ENCODE measurements around the gene MYO18B.

Gene MYO18B

DNA sequence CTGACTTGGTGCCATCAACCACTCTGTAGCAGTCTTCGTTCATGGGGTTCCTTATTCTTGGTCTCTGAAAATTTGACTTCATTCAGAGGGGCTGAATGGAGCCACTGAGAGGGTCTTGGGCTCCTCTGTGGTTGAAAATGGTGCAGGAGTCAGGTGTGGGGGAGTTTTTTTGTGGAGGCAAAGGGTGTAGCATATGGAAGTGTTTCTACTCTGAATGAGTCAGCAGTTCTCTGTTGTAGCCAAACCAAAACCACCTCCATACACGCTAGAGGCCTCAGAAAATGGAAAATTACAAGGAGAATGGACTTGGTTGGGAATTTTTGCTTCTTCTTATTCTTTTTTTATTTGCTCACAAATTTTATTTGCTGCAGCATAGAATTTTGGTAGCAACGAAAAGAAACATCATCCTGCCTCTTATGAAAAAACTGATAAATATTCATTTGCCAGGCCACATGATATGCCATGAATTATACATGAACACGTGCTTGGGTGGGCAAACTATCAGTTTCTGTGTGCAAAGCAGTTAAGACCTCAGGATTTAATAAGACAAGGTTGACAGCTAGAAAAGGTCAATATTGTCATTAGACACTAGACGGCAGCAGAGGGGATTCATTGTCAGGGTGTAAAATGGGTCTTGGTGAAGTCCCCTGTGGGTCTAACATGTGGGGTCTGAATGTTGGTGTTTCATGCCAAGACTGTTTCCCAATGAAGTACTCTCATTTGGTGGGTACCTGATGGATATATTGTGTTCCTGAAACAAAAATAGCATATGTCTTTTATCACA is 111.7 kb downstream of the MYO18B start:
- no peak for DNase-seq

DNA sequence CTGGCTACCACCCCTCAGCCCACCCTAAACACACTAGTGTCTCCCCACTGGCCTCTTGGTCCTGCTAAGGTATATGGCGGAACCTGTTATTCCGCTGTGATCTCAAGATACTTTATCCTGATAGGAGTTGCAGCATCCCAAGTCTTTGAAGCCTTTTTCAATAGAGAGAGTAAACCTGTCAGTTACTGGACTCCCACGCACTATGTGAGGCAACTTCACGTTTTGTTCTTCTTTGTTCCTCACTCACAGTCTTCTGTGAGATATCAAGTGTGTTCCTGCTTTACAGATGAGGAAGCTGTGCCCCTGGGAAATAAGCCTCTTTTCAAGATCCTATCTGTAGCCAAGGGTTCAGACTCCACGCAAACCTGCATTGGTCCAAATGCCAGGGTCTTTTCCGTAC is 127.8 kb downstream of the MYO18B start:
- peak in 3 of 4 experiments; percentile 12 to 16 (median 14) for DNase-seq

DNA sequence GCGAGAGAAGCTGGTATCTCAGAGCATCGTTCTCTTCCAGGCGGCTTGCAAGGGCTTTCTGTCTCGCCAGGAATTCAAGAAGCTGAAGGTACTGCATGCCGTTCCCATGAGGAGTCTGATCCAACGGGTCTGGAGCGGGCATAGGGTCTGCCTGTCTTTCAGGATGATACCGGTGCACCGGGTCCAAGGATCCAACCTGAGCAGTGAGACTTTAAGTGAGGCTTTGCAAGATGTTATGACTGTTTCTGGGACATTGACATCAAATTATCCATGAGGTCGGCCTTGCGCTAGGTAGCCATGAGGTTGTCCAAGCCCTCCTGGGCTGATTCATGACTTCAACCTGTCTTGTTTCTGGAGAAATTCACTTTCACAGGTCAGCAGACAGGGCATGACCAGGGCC is 132.3 kb downstream of the MYO18B start:
- DNase-seq, result no peak

DNA sequence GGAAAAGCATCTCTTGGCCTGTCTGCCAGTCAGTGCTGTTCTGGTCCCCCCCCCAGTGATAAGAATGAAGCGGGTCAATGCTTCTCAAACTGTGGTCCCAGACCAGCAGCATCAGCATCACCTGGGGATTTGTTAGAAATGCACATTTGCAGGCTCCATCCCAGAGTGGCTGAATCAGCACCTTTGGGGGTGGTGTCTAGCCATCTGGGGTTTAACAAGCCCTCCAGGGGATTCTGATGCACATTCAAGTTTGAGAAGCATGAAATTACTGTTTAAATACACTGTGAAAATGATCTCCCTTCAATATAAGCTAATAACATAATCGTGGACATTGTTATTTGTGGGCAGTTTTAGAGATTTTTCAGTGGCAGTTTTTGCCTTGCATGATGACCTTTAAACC is 133.5 kb downstream of the MYO18B start:
- DNase-seq, result no peak

DNA sequence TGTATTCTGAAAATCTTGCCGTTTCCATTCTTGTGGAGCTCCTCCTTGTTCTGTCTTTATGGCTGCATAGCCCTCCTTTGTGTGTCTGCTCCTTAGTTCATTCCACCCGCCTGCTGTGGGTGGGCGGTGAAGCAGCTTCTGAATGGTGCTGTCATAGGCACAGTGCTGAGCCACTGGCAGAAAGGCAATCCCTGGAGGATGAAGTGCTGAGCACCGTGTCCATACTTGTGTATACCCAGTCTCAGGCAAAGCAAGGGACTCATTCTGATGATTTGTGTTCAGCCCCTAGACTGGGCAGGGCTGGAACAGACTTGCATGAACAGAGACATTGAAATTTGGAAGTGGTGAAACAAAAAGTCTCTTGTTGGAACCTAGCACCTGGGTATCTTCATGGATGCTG is 134.9 kb downstream of the MYO18B start:
- DNase-seq, result no peak

DNA sequence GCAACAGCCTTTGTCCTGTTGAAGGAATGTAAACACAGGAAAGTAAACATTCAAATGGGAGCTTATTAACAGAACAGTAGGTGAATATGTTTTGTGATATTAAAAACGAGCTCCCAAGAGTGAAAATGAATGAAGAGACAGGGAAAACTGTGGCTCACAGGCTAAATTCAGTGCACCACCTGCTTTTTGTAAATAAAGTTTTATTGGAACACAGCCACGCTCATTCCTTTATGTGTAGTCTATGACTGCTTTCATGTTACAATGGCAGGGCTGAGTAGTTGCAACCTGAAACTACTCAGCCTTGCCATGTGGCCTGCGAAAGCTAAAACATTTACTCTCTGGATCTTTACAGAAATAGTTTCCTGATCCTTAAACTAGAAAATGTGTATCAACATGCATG is 136.9 kb downstream of the MYO18B start:
- no peak for DNase-seq

DNA sequence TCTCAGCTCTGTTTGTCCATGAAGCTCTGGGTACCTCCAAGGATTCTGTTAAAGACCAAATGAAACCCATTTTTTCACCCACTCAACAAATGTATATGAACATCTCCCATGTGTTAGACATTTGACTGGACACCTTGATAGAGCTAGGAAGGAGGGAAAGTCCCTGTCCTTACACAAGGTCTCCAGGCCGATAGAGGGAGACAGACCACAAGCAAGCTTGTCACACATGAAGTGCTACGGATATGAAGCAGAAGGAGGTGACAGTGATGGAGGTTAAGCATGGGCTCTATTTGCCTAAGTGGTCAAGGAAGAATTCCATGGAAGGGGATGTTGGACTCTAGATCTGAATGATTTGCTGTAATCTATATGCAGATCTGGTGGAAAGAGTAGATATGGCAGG is 138.5 kb downstream of the MYO18B start:
- no peak for DNase-seq

DNA sequence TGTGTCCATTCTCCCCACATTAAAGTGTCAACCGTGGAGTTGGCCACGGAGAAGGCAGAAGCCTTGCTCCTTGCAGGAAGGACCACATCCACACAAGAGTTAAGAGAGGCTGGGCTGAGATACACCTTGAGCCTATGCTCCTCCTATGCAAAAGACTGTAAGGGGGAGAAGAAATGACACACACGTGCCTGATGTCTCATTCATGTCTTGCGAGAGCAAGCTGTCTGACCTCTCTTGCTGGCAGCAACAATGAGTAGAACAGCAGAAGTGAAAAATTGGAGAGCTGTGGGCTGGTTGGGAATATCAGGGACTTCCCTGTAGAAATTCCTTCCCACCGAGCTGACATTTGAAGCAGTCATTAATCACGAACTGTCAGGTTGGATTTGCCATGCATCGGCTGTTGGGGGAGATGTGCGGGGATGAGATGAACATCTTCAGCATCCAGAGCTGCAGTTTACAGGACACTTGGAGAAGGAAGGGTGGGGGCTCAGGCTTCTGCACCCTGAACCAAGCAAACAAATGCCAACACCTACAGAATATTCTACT is 139.3 kb downstream of the MYO18B start:
- no peak for DNase-seq

DNA sequence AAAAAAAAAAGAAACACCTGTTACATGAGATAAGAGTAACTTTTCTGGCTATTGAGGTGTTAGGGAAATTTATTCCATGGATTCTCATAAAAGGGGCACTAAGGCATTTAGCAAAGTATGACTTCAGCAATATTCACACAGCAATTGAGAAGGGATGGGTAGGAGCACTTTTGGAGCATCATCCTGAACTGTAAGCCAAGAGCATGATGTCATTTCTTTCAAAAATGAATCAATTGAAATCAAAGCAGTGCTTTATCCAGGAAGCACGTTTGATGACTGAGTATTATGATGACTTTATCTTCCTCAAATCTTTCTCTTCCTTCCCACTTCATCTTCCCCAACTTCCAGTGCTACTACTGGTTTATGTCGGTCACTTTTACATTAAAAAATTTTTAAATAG is 140.4 kb downstream of the MYO18B start:
- no peak for DNase-seq

DNA sequence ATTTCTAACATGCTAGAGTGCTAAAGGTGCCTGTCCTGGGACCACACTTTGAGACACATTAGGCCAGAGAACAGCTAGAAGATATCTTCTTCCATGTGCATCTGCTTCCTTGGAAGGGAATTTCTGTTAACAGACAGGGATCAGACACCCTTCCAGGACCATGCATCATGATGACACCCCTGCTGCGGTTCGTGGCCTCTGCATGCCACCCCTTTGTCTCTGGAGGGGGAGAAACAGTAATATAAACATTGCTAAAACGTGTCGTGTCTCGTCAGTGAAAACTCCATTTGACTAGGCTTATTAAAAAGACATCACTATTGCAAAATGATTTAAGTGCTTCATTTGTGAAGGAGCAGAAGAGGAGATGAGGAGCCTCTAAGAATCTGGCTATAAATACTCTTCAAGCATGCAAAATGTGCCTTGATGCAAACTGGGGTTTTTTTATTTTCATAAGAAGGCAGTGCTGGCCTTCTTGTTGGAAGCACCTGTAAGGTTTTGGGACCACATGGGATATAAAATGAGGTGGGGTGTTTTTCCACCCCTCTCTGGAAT is 141.6 kb downstream of the MYO18B start:
- no peak for DNase-seq

DNA sequence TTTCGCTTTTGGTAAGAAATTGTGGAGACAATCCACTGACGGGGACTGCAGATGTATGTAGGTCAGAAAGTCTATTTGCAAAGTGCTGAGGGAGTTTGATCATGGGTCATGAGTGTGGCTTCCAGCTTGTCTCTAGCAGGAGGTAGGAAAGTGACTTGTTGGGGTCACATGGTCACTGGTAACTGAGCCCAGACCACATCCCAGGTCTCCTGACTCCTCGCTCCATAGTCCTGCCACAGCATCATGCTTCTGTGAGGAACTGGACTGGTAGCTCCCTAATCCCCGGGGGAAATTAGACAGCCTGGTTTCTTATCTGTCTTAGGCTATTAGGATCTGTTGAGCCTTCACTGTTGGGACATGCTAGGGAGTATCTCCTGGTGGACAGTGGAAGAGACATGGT is 142.1 kb downstream of the MYO18B start:
- no peak for DNase-seq

DNA sequence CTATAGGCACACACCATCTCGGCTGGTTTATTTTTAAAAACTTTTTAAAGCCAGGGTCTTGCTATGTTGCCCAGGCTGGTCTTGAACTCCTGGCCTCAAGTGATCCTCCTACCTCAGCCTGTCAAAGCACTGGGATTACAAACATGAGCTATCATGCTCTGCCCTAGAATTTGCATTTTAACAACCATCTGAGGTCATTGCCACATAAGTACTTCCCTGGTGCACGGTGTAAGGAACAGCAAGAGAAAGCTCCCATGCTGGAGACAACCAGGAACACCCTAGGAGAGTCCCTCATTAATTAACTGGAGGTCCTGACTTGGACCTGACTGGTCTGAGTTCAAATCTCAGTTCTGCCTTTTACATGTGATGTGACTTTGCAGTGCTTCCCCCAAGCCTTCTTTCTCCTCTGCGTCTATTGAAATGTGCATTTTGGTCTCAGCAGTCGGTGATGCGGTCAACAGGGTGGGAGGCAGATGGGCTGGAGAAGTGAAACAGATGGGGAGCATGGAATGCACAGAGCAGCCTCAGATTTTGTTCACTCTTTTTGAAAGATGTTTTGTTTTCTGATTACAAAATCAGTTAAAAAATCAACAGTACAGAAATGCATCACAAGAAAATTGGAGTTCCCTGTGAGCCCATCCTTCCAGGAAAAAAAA is 146.5 kb downstream of the MYO18B start:
- no peak for DNase-seq

DNA sequence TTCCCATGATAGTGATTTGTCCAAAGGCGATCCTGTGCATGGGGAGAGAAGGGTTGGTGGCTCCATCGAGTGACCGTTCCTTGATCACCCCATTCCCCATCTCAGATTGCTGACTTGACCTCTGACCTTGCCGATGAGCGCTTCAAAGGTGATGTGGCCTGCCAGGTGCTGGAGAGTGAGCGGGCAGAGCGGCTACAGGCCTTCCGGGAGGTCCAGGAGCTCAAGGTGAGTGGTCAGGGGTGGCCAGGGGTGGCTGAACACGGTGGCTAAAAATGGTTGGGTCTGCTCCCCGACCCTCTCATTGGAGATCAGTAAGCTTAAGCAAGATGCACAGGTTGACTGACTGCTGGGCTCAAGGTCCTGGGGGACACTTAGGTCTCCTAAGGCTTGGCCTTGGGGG is 148.7 kb downstream of the MYO18B start:
- no peak for DNase-seq

DNA sequence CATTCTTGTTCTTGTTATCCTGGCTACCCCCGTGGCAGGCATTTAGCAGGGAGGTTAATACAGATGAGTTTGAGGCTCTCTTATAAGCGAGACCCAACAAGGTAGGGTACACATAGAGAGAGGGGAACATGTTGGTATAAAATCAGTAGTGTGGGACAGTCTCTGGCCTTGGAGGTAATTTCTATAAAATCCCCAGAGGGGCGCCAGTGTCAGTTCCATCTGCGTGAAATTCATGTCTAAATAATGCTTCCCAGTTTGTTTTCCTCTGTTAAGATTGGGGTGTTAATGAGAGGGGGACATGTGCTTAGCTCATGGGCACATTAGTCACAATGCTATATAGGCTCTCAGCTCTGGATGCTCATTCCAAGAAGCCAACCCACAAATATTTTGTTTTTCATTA is 150.7 kb downstream of the MYO18B start:
- DNase-seq, result no peak

DNA sequence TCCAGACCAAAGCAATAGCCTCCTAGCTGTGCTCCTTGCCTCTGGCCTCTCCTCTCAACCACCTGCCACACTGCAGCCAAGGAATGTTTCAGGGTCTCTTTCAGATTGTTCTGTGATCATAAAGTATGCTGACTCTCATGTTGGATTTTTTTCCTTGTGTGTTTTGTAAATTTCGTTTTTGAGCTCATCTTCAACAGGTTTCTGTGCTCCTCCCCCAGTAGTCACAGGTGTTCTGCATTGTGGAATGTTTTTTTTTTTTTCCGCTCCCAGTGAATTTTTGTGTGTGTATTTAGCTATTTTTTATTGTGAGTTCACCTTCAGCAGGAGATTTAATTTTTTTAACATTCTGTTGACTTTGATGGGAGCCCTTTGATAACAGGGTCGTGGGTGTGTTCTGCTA is 153.7 kb downstream of the MYO18B start:
- DNase-seq, result no peak

DNA sequence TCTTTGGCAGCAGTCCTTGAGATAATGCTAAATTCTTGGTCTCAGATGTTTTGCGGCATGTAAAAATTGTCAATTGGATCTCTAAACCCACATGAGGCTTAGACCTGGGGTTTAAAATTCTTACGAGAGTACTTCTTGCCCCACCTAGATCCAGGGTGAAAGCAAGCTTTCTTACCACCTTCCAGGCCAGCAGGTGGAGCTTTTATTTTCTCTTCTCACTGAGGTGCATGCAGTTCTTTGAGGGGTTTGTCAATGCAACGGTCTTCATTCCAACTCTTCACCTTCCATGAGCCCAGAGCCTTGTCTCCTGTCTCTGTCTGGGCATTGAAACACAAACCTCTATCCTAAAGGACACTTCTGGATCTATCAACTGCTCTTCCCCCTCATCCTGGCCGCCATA is 154.1 kb downstream of the MYO18B start:
- DNase-seq, result peak in 1 of 4 experiments; percentile 2

DNA sequence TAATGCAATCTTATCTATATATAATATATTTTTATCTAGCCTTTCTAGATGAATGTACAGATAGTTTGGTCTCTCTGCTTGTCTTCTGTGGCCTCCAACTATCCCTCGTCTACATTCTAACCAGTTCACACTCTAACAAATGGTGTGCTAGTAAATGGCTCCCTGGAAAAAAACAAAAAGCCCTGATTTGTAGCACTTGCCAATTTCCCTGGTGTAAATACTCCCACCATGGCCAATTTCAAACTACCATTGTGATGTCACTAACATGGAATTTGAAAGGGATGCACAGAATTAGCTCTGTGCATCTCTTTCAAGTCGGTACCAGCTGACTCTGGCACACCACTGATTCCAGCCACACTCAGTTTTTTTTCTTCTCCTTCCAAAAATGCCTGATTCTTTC is 154.6 kb downstream of the MYO18B start:
- no peak for DNase-seq

DNA sequence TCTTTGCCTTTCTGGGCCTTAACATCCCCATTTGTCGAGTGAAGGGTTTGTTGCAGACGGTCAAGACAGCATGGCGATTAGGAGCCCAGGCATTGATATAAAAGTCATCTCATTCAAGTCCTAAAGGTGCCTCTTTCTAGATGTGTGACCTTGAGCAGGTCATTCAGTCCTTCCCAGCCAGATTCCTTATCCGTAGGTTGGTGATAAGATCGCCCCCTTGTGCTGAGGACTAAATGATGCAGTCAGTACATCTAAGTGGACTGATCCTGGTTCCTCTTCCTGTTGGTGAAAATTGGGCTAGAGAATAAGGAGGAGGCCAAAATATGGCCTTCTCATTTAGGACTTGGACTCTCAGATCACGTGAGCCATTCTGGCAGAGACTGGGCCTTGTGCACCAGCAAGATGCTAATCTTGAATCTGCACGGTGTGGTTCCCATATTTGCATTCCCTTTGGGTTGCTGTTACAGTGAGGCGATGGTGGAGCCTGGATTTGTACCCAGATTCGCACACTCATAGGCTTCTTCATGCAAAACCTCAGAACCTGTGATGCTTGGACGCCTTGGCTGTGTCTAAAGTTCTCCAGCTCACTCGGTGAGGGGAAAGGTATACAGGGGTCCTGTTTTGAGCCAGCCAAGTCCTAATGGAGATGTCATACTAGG is 156.8 kb downstream of the MYO18B start:
- peak; percentile 6 to 46 (median 18) for DNase-seq

DNA sequence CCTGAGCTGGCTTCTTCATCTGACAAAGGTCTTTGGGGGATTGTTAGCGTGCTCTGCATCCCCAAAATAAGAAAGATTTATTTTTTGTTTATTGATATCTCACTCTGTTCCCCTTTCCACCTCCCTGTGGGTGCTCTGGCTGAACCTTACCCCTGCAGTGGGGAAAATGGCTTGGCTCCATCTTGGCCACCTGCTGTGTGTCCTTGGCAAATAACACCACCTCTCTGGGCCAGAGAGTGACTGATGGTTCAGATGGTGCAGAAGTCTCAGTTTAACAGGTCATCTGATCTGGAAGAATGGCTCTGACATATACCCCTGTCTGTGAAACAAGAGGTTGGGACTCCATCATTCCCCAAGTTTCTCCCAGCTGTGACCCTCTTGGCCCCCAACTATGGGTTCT is 157.6 kb downstream of the MYO18B start:
- DNase-seq, result no peak

DNA sequence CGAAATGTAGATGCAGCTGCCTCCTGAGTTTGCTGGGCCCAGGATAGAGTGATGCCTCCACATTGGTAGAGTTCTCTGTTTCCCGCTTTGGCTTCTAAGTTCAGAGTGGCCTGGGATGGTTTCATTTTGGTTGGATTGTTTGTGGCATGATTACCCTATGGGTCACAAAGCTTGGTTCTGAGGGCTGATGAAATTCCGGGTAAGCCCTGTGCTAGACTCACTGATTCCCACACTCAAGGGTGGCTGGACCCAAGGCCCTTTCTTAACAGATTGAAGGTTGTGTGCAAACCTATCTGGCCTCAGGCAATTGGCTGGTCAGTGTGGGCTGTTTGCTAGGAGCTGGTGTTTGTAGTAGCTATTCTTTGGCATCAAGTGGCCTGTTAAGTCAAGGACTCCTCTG is 158.4 kb downstream of the MYO18B start:
- no peak for DNase-seq

DNA sequence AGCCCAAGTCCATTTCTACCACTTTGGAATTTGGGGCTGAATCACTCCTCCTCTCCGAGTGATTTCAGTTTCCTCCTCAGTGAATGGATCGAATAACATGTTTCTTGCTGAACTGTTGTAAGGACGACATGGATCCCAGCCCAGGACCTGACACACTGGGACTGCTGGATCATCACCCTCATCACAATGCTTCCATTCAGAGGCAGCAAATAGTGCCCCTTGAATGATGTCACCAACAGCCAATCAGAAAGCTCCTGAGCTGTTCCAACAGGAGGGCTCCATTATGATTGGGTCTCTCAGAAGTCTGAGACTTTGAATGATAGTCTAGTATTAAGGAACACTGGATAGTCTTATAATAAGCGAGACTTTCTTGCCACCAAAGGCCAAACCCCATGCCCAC is 158.9 kb downstream of the MYO18B start:
- no peak for DNase-seq

DNA sequence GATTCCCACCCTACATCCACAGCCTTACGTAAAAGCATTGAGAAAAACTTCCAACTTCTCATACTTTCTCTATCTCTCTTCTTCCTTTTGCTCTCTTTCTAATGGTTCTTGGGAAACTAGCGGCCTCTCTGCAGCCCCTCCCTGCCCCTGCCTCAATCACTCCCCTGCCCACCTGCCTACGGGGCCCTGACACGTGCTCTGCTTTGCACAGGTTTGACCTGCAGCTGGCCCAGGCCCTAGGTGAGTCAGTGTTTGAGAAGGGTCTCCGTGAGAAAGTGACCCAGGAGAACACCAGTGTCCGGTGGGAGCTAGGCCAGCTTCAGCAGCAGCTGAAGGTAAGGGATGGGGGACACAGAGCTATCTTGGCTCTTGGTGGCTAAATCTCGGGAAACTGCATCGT is 160.4 kb downstream of the MYO18B start:
- no peak for DNase-seq

DNA sequence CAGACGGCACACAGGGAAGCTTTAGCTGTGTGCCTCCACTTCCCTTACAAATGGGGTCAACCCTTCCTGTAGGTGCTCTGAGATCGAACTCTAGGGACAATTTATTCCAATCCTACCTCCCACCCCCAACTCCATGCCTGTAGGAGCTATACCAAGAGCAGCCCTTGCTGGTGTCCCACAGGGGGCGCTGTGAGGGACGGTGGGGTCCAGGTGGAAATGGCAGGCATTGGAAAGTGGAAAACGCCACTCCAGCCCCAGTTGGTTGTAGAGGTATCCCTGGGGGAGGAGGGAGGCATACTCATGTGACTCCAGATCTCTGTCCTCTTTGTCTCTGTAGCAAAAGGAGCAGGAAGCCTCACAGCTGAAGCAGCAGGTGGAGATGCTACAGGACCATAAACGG is 161.3 kb downstream of the MYO18B start:
- peak in 2 of 4 experiments; percentile 5 to 23 for DNase-seq

Measured in suppressor macrophage (primary cell).